Astrocyte of the spinal cord (primary cell): ENCODE results near the gene CELF1.
A peak's percentile ranks its signal among the peaks of the same experiment; 100 is the strongest.

Experiments used
- DNase-seq: peaks from one replicate; pipeline ENCODE4 v3.0.0; 2011; ENCODE audit warnings: low read depth, low spot score
- H3K4me3 ChIP-seq: 2 replicates; pipeline ENCODE4 v1.5.1; 2011; ENCODE audit warnings: low read depth, mild to moderate bottlenecking, low read length, moderate library complexity
- CTCF ChIP-seq: IDR thresholded peaks from 2 replicates; pipeline ENCODE4 v1.5.1; 2012; ENCODE audit warnings: low read depth, mild to moderate bottlenecking, low read length, inconsistent platforms
- in situ Hi-C: cut with HindIII; loops from 2 replicates; pipeline ENCODE4 v1.10.0; 2017; ENCODE audit warnings: low sequenced_read_pairs

CELF1 gene

DNA sequence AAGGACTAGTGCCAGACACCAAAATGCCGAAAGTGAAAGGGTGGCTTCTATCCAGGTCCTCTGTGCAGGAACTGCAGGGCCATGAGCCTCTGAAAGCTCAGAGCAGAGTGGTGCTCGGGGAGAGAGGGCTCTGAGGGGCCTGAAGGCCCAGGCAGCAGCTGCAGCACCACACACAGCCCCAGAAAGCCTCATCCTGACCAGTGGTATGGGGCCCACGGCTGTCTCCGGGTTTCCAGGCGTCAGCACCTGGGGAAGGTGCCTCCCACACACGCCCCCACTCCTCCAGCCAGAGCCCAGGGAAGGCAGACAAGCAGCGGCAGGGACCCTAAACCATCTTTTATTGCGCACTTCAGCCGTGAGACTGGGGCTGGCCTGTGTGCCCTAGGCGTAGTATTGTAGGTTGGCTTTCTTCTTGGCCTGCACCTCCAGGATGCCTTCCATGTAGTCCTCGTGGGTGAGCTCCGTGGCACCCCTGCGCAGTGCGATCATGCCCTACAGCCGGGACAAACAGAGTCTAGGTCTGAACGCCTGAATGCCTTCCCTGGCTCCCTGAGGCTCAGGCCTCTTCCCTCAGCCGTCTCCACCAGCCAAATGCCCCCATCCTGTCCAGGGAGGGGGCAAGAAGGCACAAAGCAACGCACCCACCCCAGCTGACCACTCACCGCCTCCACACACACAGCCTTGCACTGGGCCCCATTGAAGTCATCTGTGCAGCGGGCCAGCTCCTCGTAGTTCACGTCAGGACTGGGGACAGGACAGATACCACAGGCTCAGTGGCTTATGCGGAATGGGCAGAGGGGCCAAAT is 134.3 kb downstream of the CELF1 start:
- in situ Hi-C loops, result no loop called here
- H3K4me3 ChIP-seq, result no peak overlapping the region
- no peak for TF ChIP-seq CTCF
- DNase-seq, result no peak

GRCh38 chr11:47417712-47418111 is 135.2 kb downstream of the CELF1 start:
- DNase-seq, result no peak
- no peak for TF ChIP-seq CTCF
- no peak overlapping the region for H3K4me3 ChIP-seq
- in situ Hi-C loops, result no loop called here

GRCh38 chr11:47415949-47416472 is 136.9 kb downstream of the CELF1 start:
- DNase-seq, result peak; percentile 94
- H3K4me3 ChIP-seq, result no peak overlapping the region
- in situ Hi-C loops, result no loop called here
- no peak for TF ChIP-seq CTCF
